ENCODE measurements around the gene NLRP1. TPM values are rescaled to one million over a fixed set of nuclear protein-coding genes. Genes with fewer than 3 reads are reported as not detected.
A peak's percentile ranks its signal among the peaks of the same experiment; 100 is the strongest.

Gene NLRP1
- total and polyA plus RNA-seq, 2 donors (not counting 3 experiments of a cell fraction or from before 2014, with no cell fraction given), result 43.8 to 53.9 TPM

- dilution Hi-C loops (cut with MboI; ENCODE audit: extremely low pct_ligation_motif_present, low sequenced_read_pairs), result no loop called here
- peak overlapping the region; percentile 78 for H3K4me2 ChIP-seq (ENCODE audit: insufficient read depth, low read length)
- ChIA-PET CTCF (interaction anchor here (0.7 to 2.0 kb wide), 7 partner anchors 8 to 936 kb away, joined by 3 to 7 read pairs (median 3); partner anchors contain the start of genes C1QBP, DERL2 and MIS12), POLR2A (interaction anchor here (0.6 kb wide), 1 partner anchor 33 kb away, joined by 9 read pairs; no protein-coding TSS in a partner anchor)
- no peaks in the 10 kb centered on the region for H4K20me1 ChIP-seq (replicated peaks; ENCODE audit: control insufficient read depth, extremely low read depth, insufficient read depth, low read length)
- peaks cover 5% of the 10 kb centered on the region for H3K4me1 ChIP-seq (ENCODE audit: control insufficient read depth, extremely low read depth, insufficient read depth, low read length)
- H3K79me2 ChIP-seq (ENCODE audit: control insufficient read depth, insufficient read depth, low read length), result no peaks in the 10 kb centered on the region
- no peak overlapping the region for H3K9ac ChIP-seq (replicated peaks; ENCODE audit: extremely low read depth, insufficient read depth, low read length)
- no peaks in the 10 kb centered on the region for H3K27me3 ChIP-seq (ENCODE audit: control insufficient read depth in 2 of 2, insufficient read depth in 2 of 2, low read length in 2 of 2)
- FAIRE-seq (peak; percentile 47), DNase-seq (ENCODE audit: low read depth, low spot score) (no peak)
- H3K27ac ChIP-seq (ENCODE audit: insufficient read depth, low read depth, low read length), result no peak overlapping the region
- H3K36me3 ChIP-seq (ENCODE audit: control insufficient read depth in 2 of 2, extremely low read depth in 1 of 2, insufficient read depth in 2 of 2, low read length in 2 of 2), result peaks cover 0 to 3% of the 10 kb centered on the region in 2 experiments
- BruUV-seq (replicated peaks), result no TSS peak
- H3K9me3 ChIP-seq (replicated peaks; ENCODE audit: control insufficient read depth, insufficient read depth, low read length), result no peaks in the 10 kb centered on the region
- TF ChIP-seq POLR2AphosphoS5 (IDR thresholded peaks at IDR 0.05; ENCODE audit: insufficient read depth, low read depth, low read length) (no peak), GATA2 (IDR thresholded peaks at IDR 0.05; ENCODE audit: insufficient read depth, insufficient read length, low read depth, low read length) (no peak), CTCF (IDR thresholded peaks at IDR 0.05; ENCODE audit: extremely low read depth in 1 of 2, insufficient read depth in 1 of 2, low read depth in 1 of 2, low read length in 2 of 2) (no peak), FOS (IDR thresholded peaks at IDR 0.05; ENCODE audit: borderline replicate concordance, insufficient read depth, low read length) (no peak), JUN (IDR thresholded peaks at IDR 0.05; ENCODE audit: borderline replicate concordance, insufficient read depth, insufficient read length, low read depth) (no peak), EZH2 (IDR thresholded peaks at IDR 0.05; ENCODE audit: borderline replicate concordance, low read depth, low read length, severe bottlenecking) (peak; percentile 37), MAX (IDR thresholded peaks at IDR 0.05; ENCODE audit: insufficient read depth, insufficient read length) (no peak)
- no peaks in the 10 kb centered on the region for H3K9me1 ChIP-seq (replicated peaks; ENCODE audit: control insufficient read depth, extremely low read depth, insufficient read depth, low read length)
- peak overlapping the region; percentile 30 to 79 (median 56) for H3K4me3 ChIP-seq (replicated peaks in 1 of 3; ENCODE audit: insufficient read depth in 1 of 3, low read depth in 1 of 3, low read length in 3 of 3)
- intact Hi-C loops (cut with micrococcal nuclease), result loop anchor here (1.0 kb wide), 1 partner anchor 26 kb away; no protein-coding TSS in a partner anchor
- peak overlapping the region; percentile 55 for H2AFZ ChIP-seq (ENCODE audit: low read depth, low read length)
Observed at GRCh38 chr17:5500247-5500588, 84.1 kb downstream of the NLRP1 start.

Data from endothelial cell of umbilical vein (primary cell).